GM10266 (cell line): ENCODE measurements around the gene PSMD13.

Source experiments
- DNase-seq: peaks from one replicate; pipeline ENCODE4 v3.0.0; 2012; ENCODE audit errors: extremely low spot score
- CTCF ChIP-seq: IDR thresholded peaks from 2 replicates; pipeline ENCODE4 v1.5.1; 2012; ENCODE audit warnings: mild to moderate bottlenecking, low read depth; ENCODE audit not compliant: control insufficient read depth, insufficient read depth; ENCODE audit errors: missing control alignments

The PSMD13 gene

GRCh38 chr11:223884-224283, 12.9 kb upstream of the PSMD13 start:
- DNase-seq, result no peak
- TF ChIP-seq CTCF, result no peak

GRCh38 chr11:224424-224823, 12.4 kb upstream of the PSMD13 start:
- DNase-seq, result no peak
- no peak for TF ChIP-seq CTCF

- no peak for TF ChIP-seq CTCF
Measured at GRCh38 chr11:225734-226453, 10.9 kb upstream of the PSMD13 start.

GRCh38 chr11:227824-228379, 8.9 kb upstream of the PSMD13 start:
- TF ChIP-seq CTCF, result no peak
- no peak for DNase-seq

More at GRCh38 chr11:225734-226453, 10.9 kb upstream of the PSMD13 start:
- no peak for DNase-seq

- DNase-seq, result no peak
- TF ChIP-seq CTCF, result no peak
Measured at GRCh38 chr11:230431-230830, 6.3 kb upstream of the PSMD13 start.

- DNase-seq, result no peak
- TF ChIP-seq CTCF, result no peak
Measured at GRCh38 chr11:232783-233565, 3.8 kb upstream of the PSMD13 start.

GRCh38 chr11:235180-235579, 1.6 kb upstream of the PSMD13 start:
- no peak for DNase-seq
- no peak for TF ChIP-seq CTCF
